Bronchus fibroblast of lung (primary cell): ENCODE measurements around the gene PTTG1IP2. TPM values are rescaled to one million over a fixed set of nuclear protein-coding genes. Genes with fewer than 3 reads are reported as not detected.

ENCODE experiments used
- total RNA-seq: library from RNA; depleted of rRNA; stranded (reverse); fragments of >200 nt; gene quantifications from 2 replicates; pipeline ENCODE4 v1.2.3, GENCODE V29; 2015

Gene PTTG1IP2
- not detected in 2 replicates for total RNA-seq

GRCh38 chr7:90469554-90469953, at the start of gene PTTG1IP2:
TSS of gene PTTG1IP2 (plus strand) at chr7:90469639. CDS start at chr7:90469787, 148 bp downstream.

Other genes with a start within 250 kb of the PTTG1IP2 start
- 0.30 and 0.67 TPM in 2 replicates for gene CFAP69, start 224.5 kb upstream of the PTTG1IP2 start, total RNA-seq
- not detected in 2 replicates for gene FAM237B, start 148.3 kb upstream of the PTTG1IP2 start, total RNA-seq
- 13.2 and 17.5 TPM in 2 replicates for gene GTPBP10, start 122.9 kb upstream of the PTTG1IP2 start, total RNA-seq
- 14.5 and 17.2 TPM in 2 replicates for gene CLDN12, start 66.2 kb upstream of the PTTG1IP2 start, total RNA-seq
- gene CDK14, start 126.7 kb downstream of the PTTG1IP2 start, total RNA-seq, result 10.7 and 12.1 TPM in 2 replicates